GM19468 (cell line): ENCODE measurements around the gene ECE2.
A peak's percentile ranks its signal among the peaks of the same experiment; 100 is the strongest.

Experiments
- ATAC-seq: cut with Tn5 transposase; IDR thresholded peaks from one replicate; pipeline ENCODE4 v1.9.1; 2021; ENCODE audit warnings: mild to moderate bottlenecking, moderate library complexity, moderate number of reproducible peaks; ENCODE audit not compliant: unreplicated experiment; ENCODE audit errors: extremely low read depth

Gene ECE2

DNA sequence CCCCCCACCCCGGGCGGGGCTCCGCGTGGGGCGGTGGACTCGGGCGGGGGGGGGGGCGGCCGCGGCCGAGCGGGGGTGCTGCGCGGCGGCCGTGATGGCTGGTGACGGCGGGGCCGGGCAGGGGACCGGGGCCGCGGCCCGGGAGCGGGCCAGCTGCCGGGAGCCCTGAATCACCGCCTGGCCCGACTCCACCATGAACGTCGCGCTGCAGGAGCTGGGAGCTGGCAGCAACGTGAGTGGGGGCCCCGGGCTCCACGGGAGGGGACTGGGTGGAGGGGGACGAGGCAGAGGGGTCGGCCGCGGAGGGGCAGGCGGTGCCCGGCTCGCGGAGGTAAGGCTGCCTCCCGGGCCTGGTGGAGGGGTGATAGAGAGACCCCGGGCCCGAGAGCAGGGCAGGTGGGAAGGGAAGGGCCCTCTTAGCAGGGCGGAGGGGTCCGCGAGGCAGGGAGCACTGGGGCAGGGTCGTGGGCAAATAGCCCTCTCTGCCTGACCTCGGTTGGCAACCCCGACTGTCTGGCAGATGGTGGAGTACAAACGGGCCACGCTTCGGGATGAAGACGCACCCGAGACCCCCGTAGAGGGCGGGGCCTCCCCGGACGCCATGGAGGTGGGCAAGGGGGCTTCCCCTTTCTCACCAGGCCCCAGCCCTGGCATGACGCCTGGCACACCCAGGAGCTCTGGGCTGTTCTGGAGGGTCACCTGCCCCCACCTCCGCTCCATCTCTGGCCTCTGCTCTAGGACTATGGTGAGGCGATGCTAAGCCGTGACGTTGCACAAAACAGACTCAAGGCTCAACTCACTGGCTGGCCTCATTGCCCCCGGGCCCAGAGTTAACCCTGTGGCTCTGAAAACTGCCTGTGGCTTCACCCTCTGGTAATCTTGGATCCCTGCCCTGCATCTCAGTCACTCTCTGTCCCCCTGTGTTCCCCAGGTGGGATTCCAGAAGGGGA is at the start of gene ECE2:
Gene ECE2 (plus strand): TSS at position 62 of the 950 bp plus-strand sequence. CDS start 132 bp downstream, at position 194.
- no peak for ATAC-seq

DNA sequence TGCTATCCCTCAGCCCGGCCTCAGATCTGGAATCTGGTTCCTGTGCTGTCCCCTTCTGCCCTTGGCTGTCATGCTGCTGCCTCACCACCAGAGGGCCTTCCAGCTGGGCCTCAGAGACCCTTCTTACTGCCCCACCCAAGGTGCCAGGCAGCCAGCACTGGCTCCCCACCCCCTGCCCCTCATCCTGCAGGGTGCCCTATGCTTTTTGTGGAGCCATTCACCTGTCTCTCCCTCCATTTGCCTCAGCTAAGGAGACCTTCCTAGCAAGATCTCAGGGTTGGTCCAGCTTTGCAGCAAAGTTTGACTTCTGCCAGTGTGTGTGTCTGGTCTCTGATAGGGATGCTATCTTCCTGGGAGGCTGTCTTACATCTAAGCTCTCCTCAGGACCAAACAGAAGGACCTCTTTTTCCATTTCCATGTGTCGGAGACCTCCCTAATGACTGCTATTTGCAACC is 48.3 kb upstream of the ECE2 start:
- no peak for ATAC-seq

DNA sequence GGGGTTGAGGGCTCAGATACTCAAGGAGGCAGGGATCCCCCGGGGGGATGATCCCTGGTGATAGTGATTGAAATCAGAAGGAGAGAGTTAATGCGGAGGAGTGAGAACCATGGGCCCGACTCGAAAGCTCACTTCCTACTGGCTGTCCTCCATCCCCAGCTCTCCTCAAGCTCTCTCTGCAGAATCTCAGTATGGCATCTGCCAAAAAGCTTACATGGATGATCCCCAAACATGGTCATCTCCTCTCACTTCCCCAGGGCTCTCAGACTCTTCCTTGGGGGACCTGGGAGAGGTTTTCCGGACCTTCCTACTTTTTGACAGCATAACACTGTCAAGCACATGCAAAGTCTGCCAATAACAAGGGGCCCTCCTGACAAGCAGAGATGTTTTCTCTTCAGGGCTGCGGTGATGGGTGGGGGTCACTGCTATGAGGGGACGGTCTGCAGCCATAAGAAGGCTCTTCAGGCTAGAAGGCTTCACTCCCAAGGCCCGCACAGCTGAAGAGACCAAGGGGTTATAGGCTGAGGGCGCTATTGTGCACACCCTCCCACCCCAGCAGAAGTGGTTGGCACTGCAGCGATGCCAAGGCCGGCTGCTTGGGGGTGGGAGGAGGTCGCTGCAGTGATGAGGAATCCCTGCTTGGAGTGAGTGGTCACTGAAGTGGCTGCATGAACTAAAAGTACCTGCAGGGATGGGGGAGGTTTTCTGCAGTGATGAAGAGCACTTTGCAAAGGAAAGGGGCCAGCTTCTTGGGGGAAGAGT is 47.3 kb upstream of the ECE2 start:
- ATAC-seq: no peak

DNA sequence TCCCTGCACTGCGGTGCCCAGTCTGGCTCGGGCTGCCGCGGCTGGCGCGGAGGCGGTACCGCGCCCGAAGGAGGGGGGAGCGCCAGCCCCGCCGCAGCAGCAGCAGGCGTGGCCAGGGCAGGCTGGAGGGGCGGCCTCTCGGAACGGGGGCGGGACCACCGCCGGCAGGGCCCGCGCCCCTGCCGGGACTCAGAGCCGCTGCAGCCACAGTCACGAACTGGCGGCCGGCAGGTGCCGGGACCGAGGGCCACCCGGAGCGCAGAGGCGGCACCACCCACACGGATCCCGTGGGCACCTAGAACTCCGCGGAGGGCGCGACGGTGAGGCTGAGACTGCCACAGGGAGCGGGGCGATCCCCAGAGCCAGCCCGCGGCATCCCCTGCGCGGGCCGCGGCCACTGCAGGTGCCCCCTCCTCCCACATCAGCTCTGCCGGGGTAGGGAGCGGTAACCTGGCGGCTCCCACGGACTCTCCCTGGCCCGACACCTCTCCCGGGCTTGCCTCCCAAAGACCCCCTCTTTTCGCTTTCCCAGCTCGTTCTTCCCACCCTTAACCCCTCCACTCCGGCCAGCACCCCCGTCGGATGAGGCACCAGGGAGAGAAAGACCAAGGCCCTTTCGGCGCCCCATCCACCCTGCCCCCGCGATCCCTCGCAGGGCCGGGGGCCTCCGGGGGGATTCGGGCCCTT is 46.3 kb upstream of the ECE2 start, which contains the start of gene VWA5B2:
Gene VWA5B2 (plus strand): TSS at position 192 of the 687 bp plus-strand sequence. CDS start 944 bp downstream, outside the sequence.
- peak; percentile 88 for ATAC-seq

DNA sequence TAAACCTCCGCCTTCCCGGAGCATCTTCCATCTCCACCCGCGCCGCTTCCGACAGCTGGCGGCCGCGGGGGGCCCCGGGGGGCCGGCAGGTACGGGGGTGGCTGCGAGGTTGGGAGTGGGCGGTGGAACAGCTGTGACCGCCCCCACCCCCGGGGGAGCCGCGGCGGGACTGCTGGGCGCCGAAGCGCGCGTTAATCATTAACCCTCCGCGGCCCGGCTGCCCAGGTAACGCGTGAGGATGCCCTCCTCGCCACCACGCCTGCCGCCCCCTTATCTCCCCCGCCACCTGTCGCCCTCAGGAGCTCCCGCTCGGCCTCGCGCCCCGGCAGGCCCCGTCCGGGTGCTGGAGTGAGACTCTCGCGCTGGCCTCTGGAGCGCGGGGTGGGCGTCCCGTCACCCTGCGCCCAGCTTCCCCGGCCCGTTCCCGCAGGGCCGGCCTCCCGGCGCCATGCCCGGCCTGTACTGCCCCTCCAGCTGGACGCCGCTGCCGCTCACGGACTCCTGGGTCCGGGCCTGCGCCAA is 45.7 kb upstream of the ECE2 start:
- no peak for ATAC-seq

DNA sequence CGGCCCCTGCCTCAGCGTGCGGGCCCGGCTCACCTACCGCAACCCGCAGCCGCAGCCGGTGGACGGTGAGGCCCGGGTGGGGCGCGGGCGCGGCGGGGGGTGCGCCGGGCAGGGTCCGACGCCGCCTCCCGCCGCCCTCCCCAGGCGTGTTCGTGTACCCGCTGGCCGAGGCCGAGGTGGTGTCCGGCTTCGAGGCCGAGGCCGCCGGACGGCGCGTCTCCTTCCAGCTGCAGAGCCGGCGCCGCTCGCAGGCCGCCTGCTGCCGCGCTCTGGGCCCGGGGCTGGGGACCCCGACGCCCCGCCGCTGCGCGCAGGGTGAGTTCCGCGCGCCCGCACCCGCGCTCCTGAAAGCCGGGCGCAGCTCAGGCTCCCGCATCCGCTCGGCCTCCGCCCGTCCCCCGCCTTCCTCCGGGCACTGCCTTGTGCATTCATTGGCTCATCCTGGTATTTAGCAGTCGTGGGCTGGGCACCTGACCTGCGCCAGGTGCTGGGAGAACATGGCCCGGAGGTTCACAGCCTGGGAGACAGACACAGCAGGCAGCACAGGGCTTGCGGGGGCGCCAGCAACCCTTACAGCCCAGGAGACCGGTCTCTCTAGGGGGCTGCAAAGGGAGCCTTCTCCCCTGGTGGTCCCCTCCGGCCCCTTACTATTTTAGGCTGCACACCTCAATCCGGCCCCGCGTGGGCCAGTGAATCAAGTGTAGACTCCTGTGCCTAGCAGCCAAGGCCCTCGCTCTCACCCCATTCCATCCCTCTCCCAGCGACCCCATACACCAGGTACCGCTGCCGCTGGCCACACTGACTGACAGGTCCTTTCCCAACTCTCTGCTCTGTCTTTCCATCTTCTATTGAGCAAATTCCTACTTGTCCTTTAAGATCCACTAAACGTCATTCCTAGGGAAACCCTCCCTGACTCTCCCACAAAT is 45.0 kb upstream of the ECE2 start:
- no peak for ATAC-seq

DNA sequence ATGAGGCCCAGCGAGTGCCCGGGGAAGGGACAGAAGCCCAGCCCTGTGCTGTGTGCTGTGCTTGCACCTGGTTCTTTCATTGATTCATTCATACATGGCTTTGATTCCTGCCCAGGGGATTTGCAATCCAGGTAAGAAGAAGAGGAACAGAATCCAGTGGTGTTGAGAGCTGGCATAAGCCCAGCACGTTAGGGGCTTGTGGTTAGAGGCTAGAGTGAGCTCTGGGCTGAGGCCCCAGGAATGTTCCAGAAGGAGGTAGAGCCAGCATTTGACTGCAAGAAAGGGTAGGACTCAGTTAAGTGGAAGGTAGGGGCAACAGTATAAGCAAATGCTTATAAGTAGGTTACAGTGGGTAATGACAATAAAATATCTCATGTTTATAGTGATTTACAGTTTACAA is 44.2 kb upstream of the ECE2 start:
- ATAC-seq: no peak

DNA sequence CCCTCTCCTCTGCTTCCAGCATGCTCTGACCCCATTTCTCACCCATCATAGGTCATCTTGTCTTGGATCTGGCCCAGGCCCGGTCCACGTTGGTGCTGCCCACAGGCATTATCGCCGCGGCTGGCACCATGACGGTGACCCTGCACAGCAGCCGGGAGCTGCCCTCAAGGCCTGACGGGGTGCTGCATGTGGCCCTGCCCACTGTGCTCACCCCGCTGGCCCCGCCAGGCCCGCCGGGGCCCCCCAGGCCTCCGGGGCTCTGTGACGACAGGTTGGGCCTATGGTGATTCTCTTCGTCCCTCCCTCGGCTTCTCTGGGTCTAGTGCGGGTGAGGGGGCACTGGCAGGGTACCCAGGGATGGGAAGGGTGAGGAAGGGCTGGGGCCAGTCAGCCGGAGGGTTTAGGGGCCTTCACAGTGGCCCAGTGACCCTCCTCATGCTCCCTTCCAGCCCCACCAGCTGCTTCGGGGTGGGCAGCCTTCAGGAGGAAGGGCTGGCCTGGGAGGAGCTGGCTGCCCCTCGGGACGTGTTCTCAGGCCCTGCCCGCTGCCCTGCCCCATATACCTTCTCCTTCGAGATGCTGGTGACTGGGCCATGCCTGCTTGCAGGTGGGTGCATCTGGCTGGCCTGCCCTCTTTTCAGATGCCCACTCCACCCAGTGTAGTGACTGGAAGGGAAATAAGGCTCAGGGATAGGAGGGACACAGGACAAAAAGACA is 42.5 kb upstream of the ECE2 start:
- no peak for ATAC-seq

DNA sequence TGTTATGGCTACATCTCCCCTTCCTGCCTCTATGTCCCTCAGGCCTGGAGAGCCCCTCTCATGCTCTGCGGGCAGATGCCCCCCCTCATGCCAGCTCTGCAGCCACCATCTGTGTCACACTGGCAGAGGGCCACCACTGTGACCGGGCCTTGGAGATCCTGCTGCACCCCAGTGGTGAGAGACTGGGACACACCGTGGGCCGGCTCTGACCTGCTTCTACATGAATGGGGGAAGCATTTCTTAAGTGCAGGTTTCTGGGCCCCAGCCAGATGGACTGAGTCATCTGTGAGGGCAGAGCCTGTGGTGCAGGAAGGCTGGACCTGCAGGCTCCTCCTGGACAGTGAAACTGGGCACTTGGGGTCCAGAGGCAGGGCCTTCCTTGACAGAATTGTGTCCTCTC is 41.6 kb upstream of the ECE2 start:
- no peak for ATAC-seq

DNA sequence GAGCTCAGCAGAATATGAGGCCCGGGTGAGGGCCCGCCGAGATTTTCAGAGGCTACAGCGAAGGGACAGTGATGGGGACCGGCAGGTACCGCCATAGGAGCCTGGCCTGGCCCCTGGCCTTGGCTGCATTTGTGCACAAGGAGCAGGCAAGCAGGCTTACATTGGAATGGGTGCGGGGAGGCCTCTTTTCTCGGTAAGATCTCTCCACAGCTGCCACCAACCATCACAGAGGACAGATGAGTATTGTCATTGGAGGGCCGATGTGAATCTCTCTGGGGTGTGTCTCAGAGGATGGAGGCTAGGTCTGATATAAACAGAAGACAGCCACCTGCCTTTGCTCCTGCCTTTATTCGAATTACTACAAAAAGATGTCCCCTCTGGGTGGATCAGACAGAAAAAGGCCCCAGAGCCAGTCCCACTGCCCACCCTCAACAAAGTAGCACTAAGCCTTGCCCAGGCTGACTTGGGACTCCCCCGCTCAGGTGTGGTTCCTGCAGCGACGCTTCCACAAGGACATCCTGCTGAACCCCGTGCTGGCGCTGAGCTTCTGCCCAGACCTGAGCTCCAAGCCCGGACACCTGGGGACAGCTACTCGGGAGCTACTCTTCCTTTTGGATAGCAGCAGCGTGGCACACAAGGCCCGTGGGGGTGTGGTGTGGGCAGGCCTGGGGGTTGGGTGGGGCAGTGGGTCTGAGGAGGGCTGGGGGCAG is 41.0 kb upstream of the ECE2 start:
- no peak for ATAC-seq

DNA sequence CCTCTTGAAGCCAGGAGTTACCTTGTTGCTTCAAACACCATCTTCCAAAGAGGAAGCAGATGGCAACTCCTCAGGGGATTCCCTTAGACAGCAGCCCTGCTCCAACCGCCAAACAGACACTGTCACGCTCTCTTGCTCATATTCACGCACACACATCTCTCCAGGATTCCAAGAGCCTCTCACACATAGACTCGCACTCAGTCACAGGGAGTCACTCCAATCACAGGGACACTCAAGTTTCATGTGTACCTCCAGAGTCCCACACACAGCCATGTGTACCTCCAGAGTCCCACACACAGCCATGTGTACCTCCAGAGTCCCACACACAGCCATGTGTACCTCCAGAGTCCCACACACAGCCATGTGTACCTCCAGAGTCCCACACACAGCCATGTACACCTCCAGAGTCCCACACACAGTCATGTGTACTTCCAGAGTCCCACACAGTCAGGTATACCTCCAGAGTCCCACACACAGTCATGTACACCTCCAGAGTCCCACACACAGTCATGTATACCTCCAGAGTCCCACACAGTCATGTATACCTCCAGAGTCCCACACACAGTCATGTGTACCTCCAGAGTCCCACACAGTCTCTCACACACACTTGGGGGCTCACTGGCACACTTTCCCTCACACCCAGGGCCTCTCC is 40.3 kb upstream of the ECE2 start:
- ATAC-seq: no peak

DNA sequence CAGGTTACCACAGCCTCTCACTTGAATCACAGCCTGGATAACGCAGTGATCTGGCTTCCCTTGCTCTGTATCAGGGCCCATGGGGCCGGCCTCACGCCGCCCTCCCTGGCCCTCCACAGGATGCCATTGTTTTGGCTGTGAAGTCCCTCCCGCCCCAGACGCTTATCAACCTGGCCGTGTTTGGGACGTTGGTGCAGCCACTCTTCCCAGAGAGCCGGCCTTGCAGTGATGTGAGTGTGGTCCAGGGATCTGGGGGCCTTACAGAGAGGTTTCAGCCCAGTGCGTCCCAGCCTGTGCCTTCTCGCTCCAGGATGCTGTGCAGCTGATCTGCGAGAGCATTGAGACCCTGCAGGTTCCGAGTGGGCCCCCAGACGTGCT is 39.8 kb upstream of the ECE2 start:
- ATAC-seq: no peak

DNA sequence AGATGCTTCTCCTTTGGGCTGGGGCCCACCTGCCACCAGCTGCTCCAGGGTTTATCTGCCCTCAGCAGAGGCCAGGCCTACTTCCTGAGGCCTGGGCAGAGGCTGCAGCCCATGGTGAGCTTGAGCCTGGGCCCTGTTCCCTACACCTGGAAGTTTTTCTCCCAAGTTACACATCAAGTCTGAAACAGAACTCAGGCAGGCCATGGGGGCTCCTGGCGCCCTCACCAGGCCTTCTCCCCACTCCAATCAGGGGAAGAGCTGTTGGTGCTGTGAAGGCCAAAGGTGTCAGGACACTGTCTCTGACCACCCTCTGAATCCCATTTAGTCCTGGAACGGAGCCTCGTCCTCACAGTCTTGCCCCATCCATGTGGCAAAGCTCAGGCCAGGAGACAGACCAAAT is 39.2 kb upstream of the ECE2 start:
- no peak for ATAC-seq

DNA sequence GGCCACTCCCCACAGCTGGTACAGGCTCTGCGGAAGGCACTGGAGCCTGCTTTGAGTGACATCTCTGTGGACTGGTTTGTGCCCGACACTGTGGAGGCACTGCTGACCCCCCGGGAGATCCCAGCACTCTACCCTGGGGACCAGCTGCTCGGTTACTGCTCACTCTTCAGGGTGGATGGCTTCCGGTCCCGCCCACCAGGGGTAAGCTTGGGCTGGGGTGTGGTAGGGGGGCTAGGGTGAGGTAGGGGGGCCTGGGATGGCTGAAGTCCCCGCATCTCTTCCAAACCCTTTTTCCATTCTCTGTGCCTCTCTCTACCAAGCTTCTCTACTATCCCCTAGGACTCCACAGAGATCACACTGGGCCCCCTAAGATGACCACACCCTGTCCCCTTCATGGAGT is 38.6 kb upstream of the ECE2 start:
- ATAC-seq: no peak

DNA sequence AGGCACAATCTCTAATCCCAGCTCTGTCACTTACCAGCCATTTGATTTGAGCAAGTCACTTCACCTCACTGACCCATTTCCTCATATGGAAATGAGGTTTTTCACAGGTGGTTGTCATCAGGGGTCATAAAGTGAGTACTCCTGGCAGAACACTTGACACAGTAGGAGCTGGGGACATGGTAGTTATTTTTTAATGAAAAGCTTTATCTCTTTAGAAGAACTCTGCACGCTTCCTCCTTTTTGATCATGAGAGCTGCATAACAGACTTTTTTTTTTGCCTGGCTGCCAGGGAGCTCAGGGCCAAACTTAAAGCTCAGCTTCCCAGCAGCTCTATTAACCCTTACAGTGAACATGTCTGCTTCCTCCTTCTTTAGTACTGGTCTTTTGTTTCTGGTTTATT is 38.0 kb upstream of the ECE2 start:
- ATAC-seq: no peak

DNA sequence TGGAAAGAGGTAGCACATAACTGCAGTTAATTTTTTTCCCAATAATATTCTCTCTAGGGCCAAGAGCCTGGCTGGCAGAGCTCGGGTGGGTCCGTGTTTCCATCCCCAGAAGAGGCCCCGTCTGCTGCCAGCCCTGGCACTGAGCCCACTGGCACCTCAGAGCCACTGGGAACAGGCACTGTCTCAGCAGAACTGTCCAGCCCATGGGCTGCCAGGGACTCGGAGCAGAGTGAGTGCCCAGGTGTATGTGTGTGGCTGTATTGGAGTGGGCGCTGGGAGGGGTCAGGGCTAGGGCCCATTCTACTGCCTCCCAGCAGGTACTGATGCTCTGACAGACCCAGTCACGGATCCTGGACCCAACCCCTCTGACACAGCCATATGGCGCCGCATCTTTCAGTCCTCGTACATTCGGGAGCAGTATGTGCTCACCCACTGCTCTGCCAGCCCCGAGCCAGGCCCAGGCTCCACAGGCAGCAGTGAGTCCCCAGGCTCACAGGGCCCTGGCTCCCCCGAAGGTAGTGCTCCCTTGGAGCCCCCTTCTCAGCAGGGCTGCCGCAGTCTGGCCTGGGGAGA is 37.5 kb upstream of the ECE2 start:
- ATAC-seq: no peak

DNA sequence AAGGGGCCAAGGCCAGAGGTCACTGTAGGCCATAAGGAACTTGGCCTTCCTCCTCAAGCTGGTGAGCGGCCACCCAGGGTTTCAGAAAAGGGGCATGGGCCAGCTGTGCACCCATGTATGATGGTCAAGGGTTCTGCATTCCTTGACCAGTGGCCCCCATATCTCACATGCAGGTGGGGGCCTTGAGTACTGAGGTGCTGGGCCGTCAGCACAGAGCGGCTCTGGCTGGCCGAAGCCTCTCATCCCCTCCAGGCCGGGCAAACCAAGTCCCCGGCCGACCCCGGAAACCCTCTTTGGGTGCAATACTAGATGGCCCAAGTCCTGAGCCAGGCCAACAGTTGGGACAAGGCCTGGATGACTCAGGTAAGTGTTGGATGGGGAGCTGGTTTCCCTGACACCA is 36.6 kb upstream of the ECE2 start:
- ATAC-seq: no peak
